HL-60 (cell line): ENCODE data around the gene TRAM2.

ENCODE experiments used
- DNase-seq, 2 experiments: peaks; one replicate each; pipeline ENCODE4 v3.0.0-alpha.2; 2010 to 2020; ENCODE audit warnings: low read depth in 1 of 2, low spot score in 1 of 2
- H3K27ac ChIP-seq: fragments of 250-450 bp; sonication (Bioruptor Pico); replicated peaks from 2 replicates; pipeline ENCODE4 v1.5.1; 2020; ENCODE audit warnings: mild to moderate bottlenecking, moderate library complexity
- H3K27me3 ChIP-seq: fragments of 250-450 bp; sonication (Bioruptor Pico); 2 replicates; pipeline ENCODE4 v1.5.1; 2021; ENCODE audit warnings: mild to moderate bottlenecking, moderate library complexity; ENCODE audit not compliant: insufficient read depth, poor library complexity, severe bottlenecking
- H3K4me3 ChIP-seq: replicated peaks from 2 replicates; pipeline ENCODE4 v1.5.1; 2011; ENCODE audit warnings: mild to moderate bottlenecking, control low read depth, low read length; ENCODE audit not compliant: insufficient read depth
- GABPA ChIP-seq: IDR thresholded peaks from 2 replicates; pipeline ENCODE4 v1.6.1; 2012; ENCODE audit warnings: low read depth
- POLR2AphosphoS5 ChIP-seq: IDR thresholded peaks from 2 replicates; pipeline ENCODE4 v1.6.1; 2012; ENCODE audit warnings: low read depth
- SPI1 ChIP-seq: IDR thresholded peaks from 2 replicates; pipeline ENCODE4 v1.6.1; 2012; ENCODE audit warnings: low read depth, mild to moderate bottlenecking, borderline replicate concordance
- TF ChIP-seq, protein P1 (sequence below): IDR thresholded peaks from 2 replicates; pipeline ENCODE4 v1.6.1; 2012; ENCODE audit warnings: low read depth; ENCODE audit not compliant: insufficient replicate concordance
- TF ChIP-seq, protein P2 (sequence below): IDR thresholded peaks from one replicate; pipeline ENCODE4 v1.5.1; 2011; ENCODE audit warnings: low read length, control low read depth, inconsistent platforms; ENCODE audit not compliant: insufficient read depth

Gene TRAM2

GRCh38 chr6:52543729-52544601 is 32.9 kb downstream of the TRAM2 start:
- DNase-seq = no peak
- no peak overlapping the region for H3K4me3 ChIP-seq
- TF ChIP-seq SPI1 (no peak), POLR2AphosphoS5 (no peak), GABPA (no peak)
- TF ChIP-seq, protein P1, sequence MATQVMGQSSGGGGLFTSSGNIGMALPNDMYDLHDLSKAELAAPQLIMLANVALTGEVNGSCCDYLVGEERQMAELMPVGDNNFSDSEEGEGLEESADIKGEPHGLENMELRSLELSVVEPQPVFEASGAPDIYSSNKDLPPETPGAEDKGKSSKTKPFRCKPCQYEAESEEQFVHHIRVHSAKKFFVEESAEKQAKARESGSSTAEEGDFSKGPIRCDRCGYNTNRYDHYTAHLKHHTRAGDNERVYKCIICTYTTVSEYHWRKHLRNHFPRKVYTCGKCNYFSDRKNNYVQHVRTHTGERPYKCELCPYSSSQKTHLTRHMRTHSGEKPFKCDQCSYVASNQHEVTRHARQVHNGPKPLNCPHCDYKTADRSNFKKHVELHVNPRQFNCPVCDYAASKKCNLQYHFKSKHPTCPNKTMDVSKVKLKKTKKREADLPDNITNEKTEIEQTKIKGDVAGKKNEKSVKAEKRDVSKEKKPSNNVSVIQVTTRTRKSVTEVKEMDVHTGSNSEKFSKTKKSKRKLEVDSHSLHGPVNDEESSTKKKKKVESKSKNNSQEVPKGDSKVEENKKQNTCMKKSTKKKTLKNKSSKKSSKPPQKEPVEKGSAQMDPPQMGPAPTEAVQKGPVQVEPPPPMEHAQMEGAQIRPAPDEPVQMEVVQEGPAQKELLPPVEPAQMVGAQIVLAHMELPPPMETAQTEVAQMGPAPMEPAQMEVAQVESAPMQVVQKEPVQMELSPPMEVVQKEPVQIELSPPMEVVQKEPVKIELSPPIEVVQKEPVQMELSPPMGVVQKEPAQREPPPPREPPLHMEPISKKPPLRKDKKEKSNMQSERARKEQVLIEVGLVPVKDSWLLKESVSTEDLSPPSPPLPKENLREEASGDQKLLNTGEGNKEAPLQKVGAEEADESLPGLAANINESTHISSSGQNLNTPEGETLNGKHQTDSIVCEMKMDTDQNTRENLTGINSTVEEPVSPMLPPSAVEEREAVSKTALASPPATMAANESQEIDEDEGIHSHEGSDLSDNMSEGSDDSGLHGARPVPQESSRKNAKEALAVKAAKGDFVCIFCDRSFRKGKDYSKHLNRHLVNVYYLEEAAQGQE = no peak
- TF ChIP-seq, protein P2, sequence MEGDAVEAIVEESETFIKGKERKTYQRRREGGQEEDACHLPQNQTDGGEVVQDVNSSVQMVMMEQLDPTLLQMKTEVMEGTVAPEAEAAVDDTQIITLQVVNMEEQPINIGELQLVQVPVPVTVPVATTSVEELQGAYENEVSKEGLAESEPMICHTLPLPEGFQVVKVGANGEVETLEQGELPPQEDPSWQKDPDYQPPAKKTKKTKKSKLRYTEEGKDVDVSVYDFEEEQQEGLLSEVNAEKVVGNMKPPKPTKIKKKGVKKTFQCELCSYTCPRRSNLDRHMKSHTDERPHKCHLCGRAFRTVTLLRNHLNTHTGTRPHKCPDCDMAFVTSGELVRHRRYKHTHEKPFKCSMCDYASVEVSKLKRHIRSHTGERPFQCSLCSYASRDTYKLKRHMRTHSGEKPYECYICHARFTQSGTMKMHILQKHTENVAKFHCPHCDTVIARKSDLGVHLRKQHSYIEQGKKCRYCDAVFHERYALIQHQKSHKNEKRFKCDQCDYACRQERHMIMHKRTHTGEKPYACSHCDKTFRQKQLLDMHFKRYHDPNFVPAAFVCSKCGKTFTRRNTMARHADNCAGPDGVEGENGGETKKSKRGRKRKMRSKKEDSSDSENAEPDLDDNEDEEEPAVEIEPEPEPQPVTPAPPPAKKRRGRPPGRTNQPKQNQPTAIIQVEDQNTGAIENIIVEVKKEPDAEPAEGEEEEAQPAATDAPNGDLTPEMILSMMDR = no peak

GRCh38 chr6:52543262-52543661 is 33.6 kb downstream of the TRAM2 start:
- no peak overlapping the region for H3K27ac ChIP-seq
- no peaks in the 10 kb centered on the region for H3K27me3 ChIP-seq
- TF ChIP-seq, protein P2 = no peak
- TF ChIP-seq GABPA (no peak), SPI1 (no peak), POLR2AphosphoS5 (no peak)
- TF ChIP-seq, protein P1 = no peak
- H3K4me3 ChIP-seq = no peak overlapping the region
- DNase-seq = no peak

More at GRCh38 chr6:52543729-52544601, 32.9 kb downstream of the TRAM2 start:
- no peaks in the 10 kb centered on the region for H3K27me3 ChIP-seq
- no peak overlapping the region for H3K27ac ChIP-seq

DNA sequence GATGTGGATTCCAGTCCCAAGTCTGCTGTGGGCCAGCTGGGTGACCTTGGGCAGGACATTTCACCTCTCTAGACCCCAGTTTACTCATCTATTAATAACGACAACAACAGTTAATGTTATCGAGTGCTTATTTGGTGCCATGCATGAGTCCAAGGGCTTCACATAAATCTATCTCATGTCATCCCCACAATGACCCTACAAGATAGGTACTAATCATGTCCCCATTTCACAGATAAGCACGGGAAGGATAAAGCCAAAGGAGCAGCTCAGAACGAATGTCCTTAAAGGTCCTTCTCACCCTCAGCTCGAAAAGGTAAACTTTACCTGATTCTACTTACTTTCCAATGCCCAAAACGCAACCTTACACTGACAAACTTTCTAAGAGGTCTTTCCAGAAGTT is 35.7 kb downstream of the TRAM2 start:
- H3K4me3 ChIP-seq = no peak overlapping the region
- H3K27me3 ChIP-seq = no peaks in the 10 kb centered on the region
- no peak for DNase-seq
- no peak overlapping the region for H3K27ac ChIP-seq
- TF ChIP-seq, protein P2 = no peak
- TF ChIP-seq, protein P1 = no peak
- no peak for TF ChIP-seq GABPA
- no peak for TF ChIP-seq POLR2AphosphoS5
- TF ChIP-seq SPI1 = no peak
